GM12873 (cell line): ENCODE results near the gene CEBPG.

Source experiments
- CTCF ChIP-seq: IDR thresholded peaks from 2 replicates; pipeline ENCODE4 v1.5.1; 2012; ENCODE audit warnings: low read depth, mild to moderate bottlenecking, moderate library complexity, low read length, control low read depth; ENCODE audit not compliant: insufficient read depth; ENCODE audit errors: missing control alignments

The CEBPG gene

GRCh38 chr19:33333642-33334041 is 39.9 kb upstream of the CEBPG start:
- TF ChIP-seq CTCF: no peak

DNA sequence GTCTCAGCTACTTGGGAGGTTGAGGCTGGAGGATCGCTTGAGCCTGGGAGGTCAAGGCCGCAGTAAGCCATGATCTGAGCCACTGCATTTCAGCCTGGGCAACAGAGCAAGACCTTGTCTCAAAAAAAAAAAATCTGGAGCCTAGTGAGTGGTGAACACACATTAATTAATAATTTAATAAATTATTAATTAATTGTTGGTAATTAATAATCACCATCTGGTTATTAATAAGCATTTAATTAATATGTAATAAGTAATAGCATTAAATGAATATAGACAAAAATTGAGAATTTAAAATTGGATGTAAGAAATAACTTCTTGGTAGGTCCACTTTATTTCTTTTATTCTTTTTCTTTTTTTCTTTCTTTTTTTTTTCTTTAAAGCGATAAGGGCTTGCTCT is 39.2 kb upstream of the CEBPG start:
- TF ChIP-seq CTCF: no peak

- no peak for TF ChIP-seq CTCF
Measured at GRCh38 chr19:33335446-33335845, 38.1 kb upstream of the CEBPG start.

DNA sequence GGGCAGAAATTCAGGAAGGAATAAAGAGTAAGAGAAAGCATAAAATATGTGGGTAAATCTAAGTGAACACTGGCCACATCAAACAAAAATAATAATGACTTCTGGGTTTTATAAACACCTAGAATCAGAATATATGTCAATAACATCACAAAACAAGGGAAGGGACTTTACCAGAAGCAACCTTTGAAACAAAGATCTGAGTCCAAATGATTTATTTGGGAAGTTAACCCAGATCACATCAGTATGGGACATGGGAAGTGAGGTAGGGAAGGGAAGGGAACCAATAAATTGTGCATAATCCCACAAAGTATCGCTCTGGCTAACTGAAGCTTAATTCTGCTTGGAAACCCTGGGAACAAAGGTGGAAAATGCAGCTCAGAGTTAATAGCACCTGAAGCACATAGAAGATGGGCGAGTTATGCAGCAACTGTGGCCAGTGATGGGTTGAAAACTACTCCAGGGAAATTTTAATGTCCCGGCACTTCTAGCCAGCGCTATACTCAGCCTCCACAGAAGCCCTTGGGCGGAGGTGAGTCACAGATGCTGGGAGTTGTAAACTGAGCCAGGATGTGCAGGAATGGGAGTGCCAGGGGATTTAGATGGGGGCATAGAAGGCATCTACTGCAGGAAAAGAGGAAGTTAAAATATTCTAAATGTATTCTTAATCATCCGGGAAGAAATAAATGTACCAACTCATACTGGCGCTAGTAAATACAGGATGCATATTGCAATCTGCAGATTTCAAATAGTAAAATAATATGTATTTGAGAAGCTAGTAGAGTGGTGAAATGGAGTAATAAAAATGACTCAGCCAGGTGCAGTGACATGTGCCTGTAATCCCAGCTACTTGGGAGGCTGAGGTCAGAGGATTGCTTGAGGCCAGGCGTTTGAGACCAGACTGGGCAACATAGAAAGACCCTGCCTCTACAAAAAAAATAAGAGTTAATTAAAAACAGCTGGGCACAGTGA is 34.2 kb upstream of the CEBPG start:
- no peak for TF ChIP-seq CTCF

GRCh38 chr19:33340991-33341390 is 32.5 kb upstream of the CEBPG start:
- TF ChIP-seq CTCF: no peak

DNA sequence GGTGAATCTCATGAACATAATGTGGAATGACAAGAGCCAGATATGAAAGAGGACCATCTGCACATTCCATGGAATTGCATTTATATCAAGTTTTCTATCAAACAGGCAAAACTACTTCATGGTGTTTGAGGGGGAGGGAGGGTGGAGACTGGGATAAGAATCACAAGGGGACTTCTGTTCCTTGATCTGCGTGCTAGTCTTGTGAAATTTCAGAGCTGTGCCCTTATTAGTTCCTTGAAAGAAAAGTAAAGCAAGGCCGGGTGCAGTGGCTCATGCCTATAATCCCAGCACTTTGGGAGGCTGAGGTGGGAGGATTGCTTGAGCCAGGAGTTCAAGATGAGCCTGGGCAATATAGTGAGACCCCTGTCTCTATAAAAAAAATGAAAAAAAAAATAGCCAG is 30.2 kb upstream of the CEBPG start:
- TF ChIP-seq CTCF: no peak

DNA sequence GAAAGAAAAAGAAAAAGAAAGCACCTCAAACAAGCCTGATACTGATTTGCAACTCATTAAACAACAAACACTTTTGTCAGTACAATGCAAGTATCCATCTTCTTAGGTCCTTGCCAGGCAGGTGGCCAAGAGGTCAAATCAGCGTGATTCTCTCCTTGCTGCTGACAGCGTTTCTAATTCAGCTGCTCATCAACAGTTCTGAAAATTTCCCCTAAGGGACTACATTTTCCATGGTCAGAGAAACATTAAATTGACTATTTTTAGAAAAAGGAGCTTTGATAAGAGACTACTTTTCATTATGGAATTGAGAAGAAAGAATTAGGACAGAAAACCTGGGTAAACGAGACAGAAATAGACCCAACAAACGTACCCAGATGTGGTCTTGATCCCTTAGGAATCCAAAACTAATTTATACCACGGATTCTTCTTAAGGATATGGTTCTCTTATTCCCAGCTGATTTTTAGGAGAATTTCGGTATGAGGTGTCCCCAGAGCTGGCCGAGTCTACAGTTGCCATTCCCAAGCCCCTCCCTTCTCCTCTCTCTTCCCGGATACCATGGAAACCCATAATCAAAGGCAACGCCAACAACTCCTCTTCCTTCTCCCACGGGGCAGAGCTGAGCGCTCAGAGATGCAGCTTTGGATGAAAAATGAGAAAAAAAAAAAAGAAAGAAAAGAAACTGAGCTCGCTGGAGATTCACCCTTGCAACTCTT is 29.5 kb upstream of the CEBPG start:
- no peak for TF ChIP-seq CTCF
